ENCODE measurements around the gene THSD1. TPM values are rescaled to one million over a fixed set of nuclear protein-coding genes. Genes with fewer than 3 reads are reported as not detected.

The THSD1 gene
- total and polyA plus RNA-seq, 4 donors, result 0.74 to 2.8 (median 1.4) TPM

DNA sequence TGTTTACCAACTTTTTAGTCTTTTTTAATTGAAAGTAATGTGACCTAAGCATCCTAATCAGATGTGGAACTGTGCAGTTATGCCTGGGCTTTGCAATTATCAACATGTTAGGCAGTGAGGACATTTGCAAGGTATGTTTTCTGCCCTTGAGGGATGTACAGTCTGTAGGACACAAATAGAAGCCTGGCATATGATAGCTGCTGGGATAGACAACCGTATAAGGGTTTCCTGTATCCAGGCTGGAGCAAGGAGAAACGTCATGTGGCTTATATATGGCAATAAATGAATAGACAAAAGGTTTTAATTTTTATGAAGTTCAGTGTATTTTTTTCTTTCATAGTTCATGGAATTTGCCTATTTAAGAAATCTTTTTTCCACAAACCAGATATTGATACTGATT lies 46.5 kb upstream of the THSD1 start:
- DNase-seq (ENCODE audit: low spot score), result no peak
- WGBS, result 77% methylated on average over 2 of the region's 2 CpGs
- Histone ChIP-seq H3K4me1 (ENCODE audit: control insufficient read depth in 4 of 4, insufficient read depth in 4 of 4, low read length in 3 of 4) (peaks cover 7 to 32% (median 19%) of the 10 kb centered on the region in 4 donors), H3K9me3 (ENCODE audit: control insufficient read depth in 4 of 4, low read length in 3 of 4) (no peaks in the 10 kb centered on the region), H3K4me3 (ENCODE audit: low read depth in 1 of 3, low read length in 3 of 3) (no peak overlapping the region), H3K27ac (ENCODE audit: low read depth in 1 of 2, low read length in 2 of 2) (no peak overlapping the region), H3K9ac (ENCODE audit: low read depth in 1 of 2, low read length in 2 of 2) (no peak overlapping the region), H3K27me3 (ENCODE audit: control insufficient read depth in 4 of 4, insufficient read depth in 4 of 4, low read length in 3 of 4) (no peaks in the 10 kb centered on the region), H3K36me3 (ENCODE audit: control insufficient read depth in 4 of 4, insufficient read depth in 3 of 4, low read depth in 1 of 4, low read length in 3 of 4) (no peaks in the 10 kb centered on the region)
- no peak for TF ChIP-seq YY1 (IDR thresholded peaks at IDR 0.05)
- TF ChIP-seq, protein P1, sequence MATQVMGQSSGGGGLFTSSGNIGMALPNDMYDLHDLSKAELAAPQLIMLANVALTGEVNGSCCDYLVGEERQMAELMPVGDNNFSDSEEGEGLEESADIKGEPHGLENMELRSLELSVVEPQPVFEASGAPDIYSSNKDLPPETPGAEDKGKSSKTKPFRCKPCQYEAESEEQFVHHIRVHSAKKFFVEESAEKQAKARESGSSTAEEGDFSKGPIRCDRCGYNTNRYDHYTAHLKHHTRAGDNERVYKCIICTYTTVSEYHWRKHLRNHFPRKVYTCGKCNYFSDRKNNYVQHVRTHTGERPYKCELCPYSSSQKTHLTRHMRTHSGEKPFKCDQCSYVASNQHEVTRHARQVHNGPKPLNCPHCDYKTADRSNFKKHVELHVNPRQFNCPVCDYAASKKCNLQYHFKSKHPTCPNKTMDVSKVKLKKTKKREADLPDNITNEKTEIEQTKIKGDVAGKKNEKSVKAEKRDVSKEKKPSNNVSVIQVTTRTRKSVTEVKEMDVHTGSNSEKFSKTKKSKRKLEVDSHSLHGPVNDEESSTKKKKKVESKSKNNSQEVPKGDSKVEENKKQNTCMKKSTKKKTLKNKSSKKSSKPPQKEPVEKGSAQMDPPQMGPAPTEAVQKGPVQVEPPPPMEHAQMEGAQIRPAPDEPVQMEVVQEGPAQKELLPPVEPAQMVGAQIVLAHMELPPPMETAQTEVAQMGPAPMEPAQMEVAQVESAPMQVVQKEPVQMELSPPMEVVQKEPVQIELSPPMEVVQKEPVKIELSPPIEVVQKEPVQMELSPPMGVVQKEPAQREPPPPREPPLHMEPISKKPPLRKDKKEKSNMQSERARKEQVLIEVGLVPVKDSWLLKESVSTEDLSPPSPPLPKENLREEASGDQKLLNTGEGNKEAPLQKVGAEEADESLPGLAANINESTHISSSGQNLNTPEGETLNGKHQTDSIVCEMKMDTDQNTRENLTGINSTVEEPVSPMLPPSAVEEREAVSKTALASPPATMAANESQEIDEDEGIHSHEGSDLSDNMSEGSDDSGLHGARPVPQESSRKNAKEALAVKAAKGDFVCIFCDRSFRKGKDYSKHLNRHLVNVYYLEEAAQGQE (IDR thresholded peaks at IDR 0.05), result no peak

DNA sequence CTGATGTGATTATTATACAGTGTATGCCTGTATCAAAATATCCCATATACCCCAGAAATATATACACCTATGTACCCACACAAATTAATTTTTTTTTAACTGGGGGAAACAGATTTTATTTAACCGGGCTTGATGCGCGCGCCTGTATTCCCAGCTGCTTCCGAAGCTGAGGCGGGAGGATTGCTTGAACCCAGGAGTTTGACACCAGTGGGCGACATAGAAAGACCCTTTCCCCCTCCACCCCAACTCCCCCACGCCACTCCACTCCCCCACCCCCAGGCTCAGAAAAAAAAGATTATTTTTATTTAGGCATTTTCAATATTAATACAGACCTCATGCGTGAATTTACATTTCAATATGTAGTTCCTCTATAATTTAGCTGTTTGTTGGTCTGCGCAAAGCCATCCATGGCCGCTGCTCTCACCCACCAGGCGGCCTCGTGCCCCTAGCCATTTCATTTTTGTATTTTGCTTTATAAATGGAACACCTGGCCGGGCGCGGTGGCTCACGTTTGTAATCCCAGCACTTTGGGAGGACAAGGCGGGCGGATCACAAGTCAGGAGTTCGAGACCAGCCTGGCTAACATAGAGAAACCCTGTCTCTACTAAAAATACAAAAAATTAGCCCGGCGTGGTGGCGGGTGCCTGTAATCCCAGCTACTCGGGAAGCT lies 45.3 kb upstream of the THSD1 start:
- H3K9me3 ChIP-seq (ENCODE audit: control insufficient read depth in 4 of 4, low read length in 3 of 4), result no peaks in the 10 kb centered on the region
- H3K27me3 ChIP-seq (ENCODE audit: control insufficient read depth in 4 of 4, insufficient read depth in 4 of 4, low read length in 3 of 4), result no peaks in the 10 kb centered on the region
- no peak for DNase-seq (ENCODE audit: low spot score)
- H3K4me3 ChIP-seq (ENCODE audit: low read depth in 1 of 3, low read length in 3 of 3), result no peak overlapping the region
- no peaks in the 10 kb centered on the region for H3K36me3 ChIP-seq (ENCODE audit: control insufficient read depth in 4 of 4, insufficient read depth in 3 of 4, low read depth in 1 of 4, low read length in 3 of 4)
- H3K27ac ChIP-seq (ENCODE audit: low read depth in 1 of 2, low read length in 2 of 2), result no peak overlapping the region
- no peak overlapping the region for H3K9ac ChIP-seq (ENCODE audit: low read depth in 1 of 2, low read length in 2 of 2)
- TF ChIP-seq HNF4A (conservative IDR thresholded peaks at IDR 0.05) (no peak), HNF4G (IDR thresholded peaks at IDR 0.05) (no peak), RXRA (IDR thresholded peaks at IDR 0.05) (no peak), YY1 (IDR thresholded peaks at IDR 0.05) (no peak), TAF1 (conservative IDR thresholded peaks at IDR 0.05) (no peak), NR2F2 (IDR thresholded peaks at IDR 0.05) (no peak), SP1 (IDR thresholded peaks at IDR 0.05) (no peak), RAD21 (IDR thresholded peaks at IDR 0.05) (no peak), FOXA1 (IDR thresholded peaks at IDR 0.05) (no peak), GABPA (IDR thresholded peaks at IDR 0.05 in 1 of 2, conservative IDR thresholded peaks at IDR 0.05 in 1 of 2) (no peak)
- TF ChIP-seq, protein P2, sequence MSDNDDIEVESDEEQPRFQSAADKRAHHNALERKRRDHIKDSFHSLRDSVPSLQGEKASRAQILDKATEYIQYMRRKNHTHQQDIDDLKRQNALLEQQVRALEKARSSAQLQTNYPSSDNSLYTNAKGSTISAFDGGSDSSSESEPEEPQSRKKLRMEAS (IDR thresholded peaks at IDR 0.05), result no peak
- TF ChIP-seq, protein P3, sequence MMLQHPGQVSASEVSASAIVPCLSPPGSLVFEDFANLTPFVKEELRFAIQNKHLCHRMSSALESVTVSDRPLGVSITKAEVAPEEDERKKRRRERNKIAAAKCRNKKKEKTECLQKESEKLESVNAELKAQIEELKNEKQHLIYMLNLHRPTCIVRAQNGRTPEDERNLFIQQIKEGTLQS (IDR thresholded peaks at IDR 0.05), result no peak
- TF ChIP-seq, protein P4, sequence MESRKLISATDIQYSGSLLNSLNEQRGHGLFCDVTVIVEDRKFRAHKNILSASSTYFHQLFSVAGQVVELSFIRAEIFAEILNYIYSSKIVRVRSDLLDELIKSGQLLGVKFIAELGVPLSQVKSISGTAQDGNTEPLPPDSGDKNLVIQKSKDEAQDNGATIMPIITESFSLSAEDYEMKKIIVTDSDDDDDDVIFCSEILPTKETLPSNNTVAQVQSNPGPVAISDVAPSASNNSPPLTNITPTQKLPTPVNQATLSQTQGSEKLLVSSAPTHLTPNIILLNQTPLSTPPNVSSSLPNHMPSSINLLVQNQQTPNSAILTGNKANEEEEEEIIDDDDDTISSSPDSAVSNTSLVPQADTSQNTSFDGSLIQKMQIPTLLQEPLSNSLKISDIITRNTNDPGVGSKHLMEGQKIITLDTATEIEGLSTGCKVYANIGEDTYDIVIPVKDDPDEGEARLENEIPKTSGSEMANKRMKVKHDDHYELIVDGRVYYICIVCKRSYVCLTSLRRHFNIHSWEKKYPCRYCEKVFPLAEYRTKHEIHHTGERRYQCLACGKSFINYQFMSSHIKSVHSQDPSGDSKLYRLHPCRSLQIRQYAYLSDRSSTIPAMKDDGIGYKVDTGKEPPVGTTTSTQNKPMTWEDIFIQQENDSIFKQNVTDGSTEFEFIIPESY (IDR thresholded peaks at IDR 0.05), result no peak
- TF ChIP-seq, protein P5, sequence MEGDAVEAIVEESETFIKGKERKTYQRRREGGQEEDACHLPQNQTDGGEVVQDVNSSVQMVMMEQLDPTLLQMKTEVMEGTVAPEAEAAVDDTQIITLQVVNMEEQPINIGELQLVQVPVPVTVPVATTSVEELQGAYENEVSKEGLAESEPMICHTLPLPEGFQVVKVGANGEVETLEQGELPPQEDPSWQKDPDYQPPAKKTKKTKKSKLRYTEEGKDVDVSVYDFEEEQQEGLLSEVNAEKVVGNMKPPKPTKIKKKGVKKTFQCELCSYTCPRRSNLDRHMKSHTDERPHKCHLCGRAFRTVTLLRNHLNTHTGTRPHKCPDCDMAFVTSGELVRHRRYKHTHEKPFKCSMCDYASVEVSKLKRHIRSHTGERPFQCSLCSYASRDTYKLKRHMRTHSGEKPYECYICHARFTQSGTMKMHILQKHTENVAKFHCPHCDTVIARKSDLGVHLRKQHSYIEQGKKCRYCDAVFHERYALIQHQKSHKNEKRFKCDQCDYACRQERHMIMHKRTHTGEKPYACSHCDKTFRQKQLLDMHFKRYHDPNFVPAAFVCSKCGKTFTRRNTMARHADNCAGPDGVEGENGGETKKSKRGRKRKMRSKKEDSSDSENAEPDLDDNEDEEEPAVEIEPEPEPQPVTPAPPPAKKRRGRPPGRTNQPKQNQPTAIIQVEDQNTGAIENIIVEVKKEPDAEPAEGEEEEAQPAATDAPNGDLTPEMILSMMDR (IDR thresholded peaks at IDR 0.05; ENCODE audit: low read depth, low read length, missing input control), result no peak
- TF ChIP-seq, protein P1 (IDR thresholded peaks at IDR 0.05), result no peak
- H3K4me1 ChIP-seq (ENCODE audit: control insufficient read depth in 4 of 4, insufficient read depth in 4 of 4, low read length in 3 of 4), result peaks cover 7 to 27% (median 17%) of the 10 kb centered on the region in 4 donors
- 89% methylated on average over 24 of the region's 24 CpGs for WGBS

All from liver (tissue), 9 donors.